ENCODE measurements around the gene PLXNA4.

GRCh38 chr7:132145063-132145462 is 431.2 kb downstream of the PLXNA4 start:
- TF ChIP-seq CTCF (conservative IDR thresholded peaks at IDR 0.05; ENCODE audit: low read depth, low read length), result no peak
- no peak for TF ChIP-seq EZH2 (IDR thresholded peaks at IDR 0.05; ENCODE audit: borderline replicate concordance, low read depth, low read length, poor library complexity, severe bottlenecking)

All from A673 (cell line).